ENCODE results near the gene B3GALT4. TPM values are rescaled to one million over a fixed set of nuclear protein-coding genes. Genes with fewer than 3 reads are reported as not detected.
"Not testable (repeated sequence)": the region's sequence is repeated elsewhere in the genome, so short reads cannot be mapped to it uniquely, and the experiment has no call there.

B3GALT4 gene
- total RNA-seq, 1 donor from 2014 or later: 14.5 TPM

GRCh38 chr6:33271468-33272274, 5.3 kb upstream of the B3GALT4 start, which contains the start of the genes RPS18 and VPS52:
Gene RPS18 (plus strand): TSS chr6:33272075. CDS start chr6:33272120, 45 bp downstream.
Gene VPS52 (minus strand): TSS chr6:33271876. CDS start chr6:33271675, 201 bp downstream.
- intact Hi-C loops (cut with micrococcal nuclease): loop anchor here (1.0 to 5.0 kb wide), 6 partner anchors 18 to 141 kb away; partner anchors contain the start of genes PFDN6, PHF1, RXRB and SLC39A7

DNA sequence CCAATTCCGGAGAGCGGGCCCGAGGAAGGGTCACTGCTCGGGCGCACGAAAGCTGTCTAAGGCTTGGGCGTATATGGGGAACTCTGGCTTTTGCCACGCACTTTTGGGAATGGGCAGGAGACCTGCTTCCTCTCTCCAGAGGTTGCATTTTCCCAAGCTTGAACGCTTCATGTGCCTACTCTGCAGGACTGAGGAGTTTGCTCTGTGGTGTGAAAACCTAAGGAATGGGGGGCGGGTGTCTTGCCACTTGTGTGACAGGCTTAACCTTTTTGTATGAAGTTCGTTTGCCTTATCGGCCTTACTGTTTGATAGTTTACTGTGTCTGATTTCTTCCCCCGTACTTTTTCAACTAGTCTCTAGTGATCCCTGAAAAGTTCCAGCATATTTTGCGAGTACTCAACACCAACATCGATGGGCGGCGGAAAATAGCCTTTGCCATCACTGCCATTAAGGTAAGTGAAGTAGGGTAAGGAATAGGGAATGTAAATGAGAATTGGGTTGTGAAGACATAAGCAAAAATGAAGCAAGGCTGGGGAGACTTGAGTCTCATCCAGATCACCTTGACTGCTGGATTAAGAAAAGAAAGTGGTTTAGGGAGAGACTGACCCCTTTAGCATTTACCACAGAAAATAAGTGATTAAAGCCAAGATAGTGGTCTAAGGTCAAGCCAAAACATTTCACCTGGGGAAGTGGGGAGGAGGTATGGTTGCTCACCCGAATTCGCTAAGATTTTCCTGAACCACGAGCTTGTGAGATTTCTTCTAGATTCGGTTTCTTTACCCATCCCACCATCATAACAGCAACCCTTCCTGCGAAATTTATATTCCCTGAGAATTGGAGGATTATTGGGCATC, 4.4 kb upstream of the B3GALT4 start:
- intact Hi-C loops (cut with micrococcal nuclease): loop anchor here (1.0 to 5.0 kb wide), 2 partner anchors 17 to 140 kb away; partner anchors contain the start of genes PFDN6, PHF1 and WDR46

- intact Hi-C loops (cut with micrococcal nuclease): loop anchor here (5.0 kb wide), 1 partner anchor 139 kb away; the partner anchor contains the start of gene PHF1
Observed at GRCh38 chr6:33273129-33273923, 3.6 kb upstream of the B3GALT4 start.

- intact Hi-C loops (cut with micrococcal nuclease): loop anchor here (5.0 kb wide), 1 partner anchor 138 kb away; the partner anchor contains the start of gene PHF1
Observed at GRCh38 chr6:33273924-33274902, 2.7 kb upstream of the B3GALT4 start.

- intact Hi-C loops (cut with micrococcal nuclease): loop anchor here (2.0 kb wide), 1 partner anchor 69 kb away; no protein-coding TSS in a partner anchor
Observed at GRCh38 chr6:33275795-33276580, 935 bp upstream of the B3GALT4 start.

- intact Hi-C loops (cut with micrococcal nuclease): loop anchor here (2.0 kb wide), 1 partner anchor 68 kb away; no protein-coding TSS in a partner anchor
Observed at GRCh38 chr6:33276581-33276863, 401 bp upstream of the B3GALT4 start.

- intact Hi-C loops (cut with micrococcal nuclease): loop anchor here (1.0 to 2.0 kb wide), 4 partner anchors 11 to 113 kb away; partner anchors contain the start of genes KIFC1, PFDN6 and WDR46
Observed at GRCh38 chr6:33277663-33278391, 904 bp downstream of the B3GALT4 start.

GRCh38 chr6:33278392-33278741, 1.4 kb downstream of the B3GALT4 start:
- intact Hi-C loops (cut with micrococcal nuclease): no loop called here

DNA sequence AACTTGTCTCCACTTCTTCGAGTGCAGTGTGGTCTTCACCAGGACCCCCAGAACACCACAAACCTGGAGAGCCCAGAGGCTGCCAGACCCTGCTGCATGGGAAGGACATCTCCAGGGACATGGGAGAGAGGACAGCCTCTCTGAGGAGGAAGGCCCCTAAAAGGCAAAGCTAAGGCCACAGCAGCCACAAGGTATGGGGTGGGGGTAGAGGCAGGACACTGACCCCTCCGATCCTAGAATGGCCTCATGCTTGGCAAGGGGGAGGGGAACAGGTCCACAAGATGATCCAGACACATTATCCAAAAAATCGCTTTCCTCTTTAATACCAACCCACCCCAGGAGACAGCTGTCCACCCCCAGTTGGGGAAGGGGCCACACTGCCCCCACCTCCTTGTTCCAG, 1.9 kb downstream of the B3GALT4 start:
- intact Hi-C loops (cut with micrococcal nuclease): no loop called here

GRCh38 chr6:33279257-33279695, 2.4 kb downstream of the B3GALT4 start:
- intact Hi-C loops (cut with micrococcal nuclease): no loop called here

DNA sequence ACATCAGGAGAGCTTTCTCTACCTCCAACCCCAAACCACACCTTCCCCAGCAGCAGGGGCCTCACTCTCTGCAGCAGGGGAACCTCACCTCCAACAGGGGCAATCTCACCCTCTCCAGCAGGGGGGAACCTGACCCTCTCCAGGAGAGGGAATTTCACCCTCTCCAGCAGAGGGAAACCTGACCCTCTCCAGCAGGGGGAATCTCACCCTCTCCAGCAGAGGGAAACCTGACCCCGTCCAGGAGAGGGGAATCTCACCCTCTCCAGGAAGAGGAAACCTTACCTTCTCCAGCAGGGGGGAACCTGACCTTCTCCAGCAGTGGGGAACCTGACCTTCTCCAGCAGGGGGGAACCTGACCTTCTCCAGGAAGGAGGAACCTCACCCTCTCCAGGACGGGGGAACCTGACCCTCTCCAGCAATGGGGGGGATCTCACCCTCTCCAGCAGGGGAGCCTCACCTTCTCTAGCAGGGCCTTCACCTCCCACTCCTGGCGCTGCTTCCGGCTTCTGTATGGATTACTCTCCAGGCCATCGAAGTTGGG, 3.1 kb downstream of the B3GALT4 start:
- intact Hi-C loops (cut with micrococcal nuclease): no loop called here

GRCh38 chr6:33280539-33280938, 3.6 kb downstream of the B3GALT4 start:
- intact Hi-C loops (cut with micrococcal nuclease): no loop called here

DNA sequence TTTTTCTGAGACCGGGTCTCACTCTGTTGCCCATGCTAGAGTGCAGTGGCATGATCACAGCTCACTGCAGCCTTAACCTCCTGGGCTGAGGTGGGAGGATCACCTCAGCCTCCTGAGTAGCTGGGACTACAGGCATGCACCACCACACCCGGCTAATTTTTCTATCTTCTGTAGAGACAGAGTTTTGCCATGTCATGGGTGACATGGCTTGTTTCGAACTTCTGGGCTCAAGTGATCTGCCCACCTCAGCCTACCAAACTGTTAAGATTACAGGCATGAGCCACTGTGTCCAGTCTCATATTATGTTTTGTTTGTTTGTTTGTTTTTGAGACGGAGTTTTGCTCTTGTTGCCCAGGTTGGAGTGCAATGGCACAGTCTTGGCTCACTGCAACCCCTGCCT, 8.3 kb downstream of the B3GALT4 start:
- intact Hi-C loops (cut with micrococcal nuclease): not testable (repeated sequence)

DNA sequence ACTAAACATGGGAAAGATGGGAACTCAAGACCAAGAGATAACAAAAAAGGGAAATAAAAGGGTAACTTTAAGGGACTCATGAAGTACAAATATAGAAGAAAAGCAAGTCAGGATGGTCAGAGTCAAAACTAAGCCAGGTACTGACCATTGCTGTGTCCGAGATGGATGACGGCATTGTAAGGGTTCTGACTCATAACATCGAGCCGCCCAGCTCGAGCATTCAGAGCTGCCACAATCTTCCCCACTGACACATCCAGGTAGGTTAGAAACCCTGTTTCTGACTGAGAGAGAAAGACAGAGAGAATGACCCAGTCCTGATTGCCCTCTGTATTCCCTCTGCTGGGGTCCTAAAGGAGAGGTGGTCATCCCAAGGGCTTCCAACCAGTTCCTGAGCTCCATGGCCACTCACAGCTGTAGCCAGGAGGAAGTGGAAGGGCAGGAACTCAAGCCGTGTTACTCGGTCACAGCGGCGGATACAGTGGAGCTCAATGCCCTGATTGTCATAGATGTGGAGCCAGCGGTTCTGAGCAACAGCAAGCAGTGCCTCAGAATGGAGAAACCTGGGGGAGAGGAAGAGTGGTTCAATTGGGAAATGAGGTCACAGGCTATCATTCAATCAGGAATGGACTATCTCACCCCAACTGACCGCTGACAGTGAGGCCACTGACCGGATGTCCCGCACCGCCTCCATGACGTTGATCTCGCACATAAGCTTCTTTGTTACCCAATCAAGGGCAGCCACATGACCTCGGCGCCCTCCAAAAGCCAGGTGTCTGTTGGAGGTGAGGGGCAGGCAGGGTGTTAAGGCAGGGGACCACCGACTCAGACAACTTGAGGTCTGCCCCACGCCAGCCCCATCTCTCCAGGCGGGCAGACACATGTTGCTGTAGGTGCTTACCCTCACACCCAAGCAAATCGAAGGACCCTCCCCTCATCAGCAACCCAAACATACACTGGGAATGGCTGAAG, 10.3 kb downstream of the B3GALT4 start:
- intact Hi-C loops (cut with micrococcal nuclease): no loop called here

GRCh38 chr6:33288141-33288920, 11.4 kb downstream of the B3GALT4 start:
- intact Hi-C loops (cut with micrococcal nuclease): no loop called here
